Raji (cell line): Measurements from ENCODE around the gene CTBS.

ENCODE experiments used
- POLR2A ChIP-seq: IDR thresholded peaks from 2 replicates; pipeline ENCODE4 v1.6.1; 2011; ENCODE audit warnings: low read depth, low read length, control low read depth; ENCODE audit not compliant: insufficient read depth

Gene CTBS

DNA sequence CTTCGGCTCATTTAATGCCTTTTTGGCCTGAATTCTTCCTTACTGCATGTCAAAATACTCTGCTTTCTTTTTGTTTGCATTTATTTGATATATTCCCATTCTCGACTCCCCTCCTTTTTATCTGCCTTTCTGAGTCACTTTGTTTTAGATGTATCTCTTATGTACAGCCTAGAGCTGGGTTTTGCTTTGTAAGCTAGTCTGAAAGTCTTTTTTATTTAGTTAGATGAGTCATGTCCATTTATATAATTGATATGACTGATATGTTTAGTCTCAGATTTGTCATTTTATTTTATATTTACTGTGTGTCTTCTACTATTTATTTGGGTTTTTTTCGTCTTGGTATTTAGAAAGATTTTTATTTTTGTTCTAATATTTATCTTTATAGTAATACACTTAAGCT is 34.3 kb downstream of the CTBS start:
- no peak for TF ChIP-seq POLR2A

DNA sequence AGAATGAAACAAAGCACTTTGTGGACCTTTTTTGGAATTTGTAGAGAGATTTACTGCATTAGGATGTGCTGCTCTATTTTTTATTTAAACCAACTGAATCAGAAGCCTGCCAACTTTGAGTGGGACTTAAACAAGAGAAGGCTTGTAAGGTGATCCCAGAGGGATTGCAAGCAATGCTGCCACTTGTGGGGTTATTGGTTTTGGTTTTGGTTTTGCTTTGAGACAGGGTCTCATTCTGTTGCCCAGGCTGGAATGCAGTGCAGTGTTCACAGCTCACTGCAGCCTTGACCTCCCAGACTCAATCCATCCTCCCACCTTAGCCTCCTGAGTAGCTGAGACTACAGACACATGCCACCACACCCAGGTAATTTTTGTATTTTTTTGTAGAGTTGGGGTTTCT is 35.6 kb downstream of the CTBS start:
- no peak for TF ChIP-seq POLR2A

DNA sequence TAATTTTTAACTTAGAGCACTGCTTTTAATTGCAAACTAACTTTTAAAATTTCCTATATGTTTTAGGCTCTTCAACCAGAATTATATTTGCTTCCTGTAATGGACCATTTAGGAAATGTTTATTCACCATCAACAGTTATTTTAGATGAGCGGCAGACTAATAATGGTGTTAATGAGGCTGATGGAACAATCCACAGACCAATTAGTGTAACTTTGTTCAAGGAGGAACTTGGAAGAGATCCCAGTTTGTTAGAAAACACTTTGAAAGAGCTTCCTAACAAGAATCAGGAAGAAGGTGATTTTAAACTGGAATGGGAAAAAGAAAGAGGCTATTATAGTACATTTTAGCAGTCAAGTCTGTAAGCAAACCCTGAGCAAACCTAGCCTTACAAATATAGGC is 48.5 kb downstream of the CTBS start:
- TF ChIP-seq POLR2A: no peak

DNA sequence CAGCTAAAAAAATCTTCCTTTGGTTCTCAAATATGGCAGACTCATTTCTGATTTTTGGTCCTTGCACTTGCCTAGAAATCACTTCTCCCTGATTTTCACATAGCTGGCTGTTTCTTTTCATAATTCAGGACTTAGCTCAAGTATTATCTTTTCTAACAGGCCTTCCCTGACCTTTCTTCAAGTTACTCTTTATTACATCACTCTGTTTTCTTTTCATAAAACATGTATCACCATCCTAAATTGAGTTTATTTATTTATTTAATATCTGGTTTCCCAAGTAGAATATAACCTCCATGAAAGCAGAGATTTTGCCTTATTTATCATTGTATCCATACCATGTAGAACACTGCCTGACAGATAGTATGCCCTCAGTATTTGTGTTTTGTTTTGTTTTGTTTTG is 49.6 kb downstream of the CTBS start:
- TF ChIP-seq POLR2A: no peak

DNA sequence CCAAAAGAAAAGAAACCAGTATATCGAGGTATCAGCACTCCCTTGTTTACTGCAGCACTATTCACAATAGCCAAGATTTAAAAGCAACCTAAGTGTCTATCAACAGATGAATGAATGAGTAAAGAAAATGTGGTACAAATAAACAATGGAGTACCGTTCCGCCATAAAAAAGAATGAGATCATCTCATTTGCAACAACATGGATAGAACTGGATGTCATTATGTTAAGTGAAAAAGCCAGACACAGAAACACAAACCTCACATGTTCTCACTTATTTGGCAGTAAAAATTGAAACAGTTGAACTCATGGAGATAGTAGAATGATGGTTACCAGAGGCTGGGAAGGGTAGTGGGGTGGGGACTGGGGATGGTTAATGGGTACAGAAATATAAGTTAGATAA is 63.6 kb downstream of the CTBS start:
- no peak for TF ChIP-seq POLR2A

DNA sequence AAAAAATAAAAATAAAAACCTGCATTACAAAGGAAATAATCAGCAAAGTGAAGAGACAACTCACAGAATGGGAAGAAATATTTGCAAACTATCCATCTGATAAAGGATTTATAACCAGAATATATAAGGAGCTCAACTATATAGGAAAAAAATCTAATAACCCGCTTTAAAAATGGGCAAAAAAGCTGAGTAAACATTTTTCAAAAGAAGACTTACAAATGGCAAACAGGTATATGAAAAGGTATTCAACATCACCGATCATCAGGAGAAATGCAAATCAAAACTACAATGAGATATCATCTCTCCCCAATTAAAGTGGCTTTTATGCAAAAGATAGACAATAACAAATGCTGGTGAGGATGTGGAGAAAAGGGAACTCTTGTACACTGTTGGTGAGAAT is 64.1 kb downstream of the CTBS start:
- TF ChIP-seq POLR2A: no peak

DNA sequence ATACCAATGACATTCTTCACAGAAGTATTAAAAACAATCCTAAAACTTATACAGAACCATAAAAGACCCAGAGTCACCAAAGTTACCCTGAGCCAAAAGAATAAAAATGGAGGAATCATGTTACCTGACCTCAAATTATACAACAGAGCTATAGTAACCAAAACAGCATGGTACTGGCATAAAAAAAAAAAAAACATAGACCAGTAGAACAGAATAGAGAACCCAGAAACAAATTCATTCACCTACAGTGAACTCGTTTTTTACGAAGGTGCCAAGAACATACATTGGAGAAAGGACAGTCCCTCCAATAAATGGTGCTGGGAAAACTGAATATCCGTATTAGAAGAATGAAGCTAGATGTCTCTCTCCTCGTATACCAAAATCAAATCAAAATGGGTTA is 65.2 kb downstream of the CTBS start:
- TF ChIP-seq POLR2A: no peak

DNA sequence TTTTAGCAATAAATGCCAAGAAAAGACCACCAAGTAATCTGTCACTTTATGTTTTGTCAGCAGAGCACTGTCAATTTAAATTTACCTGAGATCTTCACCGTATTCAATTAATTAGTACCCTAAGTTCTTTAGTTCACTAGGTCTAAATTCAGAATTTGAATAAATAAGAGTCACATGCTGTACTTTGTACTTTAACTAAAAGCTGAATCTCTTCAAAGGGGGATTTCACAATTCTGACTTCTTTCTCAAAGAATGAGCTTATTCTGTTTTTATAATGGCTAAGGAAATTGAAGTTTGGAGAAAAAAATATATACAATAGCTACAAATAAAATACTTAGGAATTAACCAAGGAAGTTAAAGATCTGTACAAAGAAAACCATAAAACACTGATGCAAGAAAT is 65.7 kb downstream of the CTBS start:
- no peak for TF ChIP-seq POLR2A

DNA sequence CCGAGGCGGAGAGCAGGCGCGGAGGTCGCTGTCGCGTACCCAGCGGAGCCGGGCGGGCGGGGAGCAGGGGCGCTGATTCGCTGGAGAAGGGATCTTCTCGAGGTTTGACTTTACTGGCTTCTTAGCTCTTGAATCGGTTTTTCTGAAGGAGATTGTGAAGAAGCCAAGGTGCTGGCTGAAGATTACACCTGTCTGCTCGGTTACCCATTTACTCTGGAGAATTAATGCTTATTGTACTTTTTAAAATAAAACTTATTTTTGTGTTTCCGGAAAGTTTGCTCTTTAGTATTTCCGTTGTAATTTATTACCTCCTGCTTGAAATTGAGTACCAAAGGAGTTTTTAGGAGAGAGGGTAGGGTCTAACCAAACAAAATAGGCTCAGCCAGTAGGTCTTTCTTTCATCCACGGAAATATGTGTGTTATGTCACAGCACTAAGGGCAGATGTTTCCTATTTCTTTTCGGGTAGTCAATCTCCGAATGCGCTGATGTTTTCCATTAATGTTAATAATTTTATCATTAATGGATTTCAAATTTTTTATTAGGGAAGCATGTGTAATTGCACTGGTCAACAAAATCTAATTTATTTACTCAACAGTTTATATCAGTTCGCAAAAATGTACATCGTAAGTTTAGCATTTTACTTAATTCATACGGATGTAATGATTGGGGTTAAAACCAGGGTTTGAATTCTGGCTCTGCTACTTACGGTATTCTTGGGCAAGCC is 67.3 kb downstream of the CTBS start:
- no peak for TF ChIP-seq POLR2A

DNA sequence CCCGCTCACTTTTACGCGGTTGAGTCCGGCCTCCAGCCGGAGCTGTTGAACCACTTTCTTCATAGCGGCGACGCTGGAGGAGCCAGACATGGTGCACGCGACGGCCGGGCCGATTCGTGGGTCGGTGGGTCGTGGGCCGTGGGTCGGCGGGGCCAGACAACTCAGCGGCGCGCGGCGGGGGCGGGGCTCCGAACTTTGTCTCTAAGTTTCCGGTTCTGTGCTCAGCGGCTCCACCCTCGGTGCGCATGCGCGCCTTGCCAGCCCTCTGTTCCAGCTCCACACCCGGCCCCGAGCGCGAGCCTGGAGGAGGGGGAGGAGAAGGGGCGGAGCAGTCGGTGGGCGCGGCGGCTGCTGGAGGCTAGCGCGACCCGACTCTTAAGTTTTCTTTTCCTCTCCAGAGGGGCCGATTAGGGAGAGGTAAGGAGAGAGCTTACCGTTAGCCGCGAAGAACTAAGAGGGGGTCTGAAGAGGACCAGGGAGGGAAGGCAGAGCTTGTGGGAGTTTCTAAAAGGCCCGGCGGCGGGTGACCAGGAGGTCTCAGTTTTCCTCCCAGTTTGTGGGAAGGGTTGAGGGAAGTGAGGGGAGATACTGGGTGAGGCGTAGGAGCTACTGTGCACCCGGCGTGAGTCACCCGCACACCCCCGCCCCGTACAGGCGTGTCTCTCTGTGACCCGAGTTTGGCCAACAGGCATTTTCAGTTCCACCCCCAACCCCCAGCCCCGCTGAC is 68.1 kb downstream of the CTBS start, which contains the start of the genes GNG5 and SPATA1:
Gene GNG5 (minus strand): TSS at position 580 of the 727 bp plus-strand sequence. CDS start 490 bp downstream, at position 90.
Gene SPATA1 (plus strand): TSS at position 385 of the 727 bp plus-strand sequence. CDS start 9,974 bp downstream, outside the sequence.
- peak; percentile 31; the same call in 1 of the 2 replicates for TF ChIP-seq POLR2A

DNA sequence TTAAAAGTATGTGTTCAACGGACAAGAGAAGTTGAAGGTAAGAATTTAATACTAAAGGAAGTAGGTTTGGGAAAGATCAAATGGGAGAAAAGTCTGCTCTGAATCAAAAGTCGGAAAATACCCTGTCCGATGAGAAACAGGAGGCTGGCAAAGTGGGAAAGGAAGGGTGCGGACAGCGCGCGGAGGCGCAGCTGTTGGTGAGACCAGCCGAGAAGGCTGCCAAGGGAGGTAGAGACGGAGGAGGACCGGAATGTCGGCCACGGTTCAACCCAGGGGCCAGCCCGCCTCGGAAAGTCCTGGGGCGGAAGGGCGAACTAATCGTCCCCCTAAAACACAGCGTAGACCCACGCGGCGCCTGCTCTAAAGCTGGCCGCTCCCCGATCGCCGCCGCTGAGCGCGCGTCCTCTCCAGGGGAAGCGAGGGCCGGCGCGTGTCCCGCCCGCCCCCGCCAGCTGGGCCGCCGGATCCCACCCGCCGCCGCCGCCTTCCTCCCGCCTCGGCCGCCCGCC is 68.7 kb downstream of the CTBS start:
- peak; percentile 3; the same call in 1 of the 2 replicates for TF ChIP-seq POLR2A

DNA sequence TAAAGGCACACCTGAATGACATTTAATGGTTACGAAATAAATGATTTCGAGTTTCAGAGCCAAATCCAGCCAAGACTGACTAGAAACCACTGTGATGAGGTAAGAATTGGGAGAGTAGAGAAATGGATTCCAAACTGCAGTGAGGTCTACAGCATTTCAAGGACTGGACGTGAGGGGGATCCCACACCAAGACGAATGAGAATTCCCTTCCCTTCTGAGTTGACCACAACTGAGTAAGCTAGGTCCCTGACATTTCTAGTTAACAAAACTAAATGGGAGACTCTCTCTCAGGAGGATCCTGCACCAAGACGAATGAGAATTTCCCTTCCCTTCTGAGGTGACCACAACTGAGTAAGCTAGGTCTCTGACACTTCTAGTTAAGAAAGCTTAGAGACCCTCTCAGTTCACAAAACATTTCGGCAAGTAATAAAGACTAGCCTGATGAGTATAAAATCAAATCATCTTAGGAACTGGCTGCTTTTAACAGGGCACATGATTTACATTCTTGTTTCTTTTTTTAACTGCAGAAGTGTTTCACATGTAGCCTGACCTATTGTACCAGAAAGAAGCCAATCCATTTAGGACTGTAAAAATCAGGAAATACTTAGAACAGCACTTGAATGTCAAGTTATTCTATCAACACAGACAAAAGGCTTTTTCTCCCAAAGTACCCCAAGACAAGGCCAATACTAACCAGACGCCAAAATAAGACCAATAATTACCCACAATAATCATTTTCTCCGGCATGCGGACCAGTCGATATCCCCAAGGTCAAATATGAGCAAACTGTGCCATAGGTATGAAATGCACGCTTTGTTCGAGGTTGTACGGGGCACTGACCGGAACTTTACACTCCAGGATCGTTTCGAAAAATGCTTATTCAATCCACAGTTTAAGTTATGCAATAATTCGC is 69.4 kb downstream of the CTBS start:
- TF ChIP-seq POLR2A: no peak

DNA sequence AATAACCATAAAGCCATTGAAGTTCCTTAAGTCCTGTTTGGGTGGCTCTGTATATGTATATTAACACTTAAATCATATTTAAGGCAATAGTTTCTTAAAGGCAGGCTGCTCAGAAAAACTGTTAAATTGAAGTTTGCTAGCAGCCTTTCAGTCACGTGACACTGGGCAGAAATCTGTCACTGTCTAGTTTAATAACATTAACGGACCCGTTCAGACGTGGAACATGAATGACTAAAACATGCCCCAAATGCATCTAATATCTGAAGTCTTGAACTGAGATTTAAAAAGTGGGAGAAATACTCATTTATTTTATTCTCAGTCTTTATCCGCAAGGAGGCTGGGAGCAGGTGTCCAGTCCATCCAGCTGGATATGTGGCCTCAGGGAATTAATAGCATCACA is 71.3 kb downstream of the CTBS start:
- TF ChIP-seq POLR2A: no peak
